Esophagus squamous epithelium (tissue), 4 donors: ENCODE results near the gene BFSP1.

Source experiments
- CTCF ChIP-seq, 6 experiments: fragments of 450-650 bp in 4 of 6; fragments of 200-600 bp in 2 of 6; sonication (generic) in 2 of 6; IDR thresholded peaks; one replicate each; pipeline ENCODE4 v1.5.1; 2016 to 2019; ENCODE audit warnings: antibody characterized with exemption in 6 of 6, mild to moderate bottlenecking in 4 of 6, moderate library complexity in 4 of 6
- POLR2A ChIP-seq, 4 donors: fragments of 450-650 bp; IDR thresholded peaks; one replicate each; pipeline ENCODE4 v1.6.1; 2017; ENCODE audit warnings: antibody characterized with exemption in 4 of 4, mild to moderate bottlenecking in 4 of 4, moderate library complexity in 3 of 4

DNA sequence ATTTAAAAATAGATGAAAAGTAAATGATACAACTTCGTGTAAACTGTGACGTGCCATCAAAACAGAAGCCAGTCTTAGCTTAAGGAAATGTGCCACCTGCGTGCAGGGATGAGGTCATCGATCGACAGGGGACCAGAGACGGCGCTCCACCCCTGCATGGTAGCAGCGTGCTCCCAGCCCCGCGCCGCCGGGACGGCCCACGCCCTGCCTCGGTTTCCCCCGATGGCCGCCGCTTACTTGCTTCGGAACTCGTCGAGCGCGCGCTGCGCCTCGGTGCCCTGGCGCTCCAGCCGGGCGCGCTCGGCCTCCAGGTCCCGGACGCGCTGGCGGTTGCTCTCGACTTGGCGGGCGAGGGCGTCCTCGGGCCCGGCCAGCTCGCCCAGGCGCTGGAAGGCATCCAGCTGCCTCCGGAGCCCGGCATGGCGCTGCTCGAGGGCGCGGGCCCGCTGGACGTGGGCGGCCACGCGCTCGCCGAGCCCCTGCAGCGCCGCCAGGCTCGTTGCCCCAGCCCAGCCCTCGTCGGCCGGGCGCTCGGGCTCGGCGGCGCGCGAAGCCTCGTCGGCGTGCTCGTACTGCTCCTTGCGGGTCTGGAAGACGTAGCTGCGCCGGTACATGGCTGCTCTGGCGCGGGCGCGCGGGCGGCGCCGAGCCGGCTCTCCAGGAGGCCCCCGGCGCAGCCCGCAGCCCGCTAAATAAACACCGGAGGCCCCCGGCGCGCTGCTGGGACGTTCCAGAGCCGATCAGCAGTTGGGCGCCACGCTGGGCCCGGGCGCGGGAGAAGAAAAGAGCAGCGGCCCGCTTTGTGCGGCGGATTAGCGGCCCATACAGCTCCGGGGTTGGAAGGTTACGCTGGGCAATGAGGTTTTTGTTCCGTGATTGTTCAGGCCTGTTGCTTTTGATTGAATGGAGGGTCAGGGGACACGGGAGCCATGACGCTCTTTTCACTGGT, at the start of gene BFSP1:
- TF ChIP-seq CTCF (IDR thresholded peaks at IDR 0.05): no peak
- no peak for TF ChIP-seq POLR2A (IDR thresholded peaks at IDR 0.05)
